Body of pancreas (tissue), 4 donors: ENCODE measurements around the gene SLC35D3. TPM values are rescaled to one million over a fixed set of nuclear protein-coding genes. Genes with fewer than 3 reads are reported as not detected.
"Not testable (repeated sequence)": the region's sequence is repeated elsewhere in the genome, so short reads cannot be mapped to it uniquely, and the experiment has no call there.

Experiments
- ATAC-seq: fragments of 150-250 bp; one replicate; pipeline ENCODE4 v1.9.1; 2016
- DNase-seq, 4 donors: peaks; one replicate each; pipeline ENCODE4 v3.0.0-alpha.2; 2019
- H3K27ac ChIP-seq, 4 donors: fragments of 200-600 bp; sonication (generic); 1 replicate in 3 of 4; 2 replicates in 1 of 4; pipeline versions ENCODE4 v1.5.1 to v1.6.1; 2016 to 2019; ENCODE audit warnings: mild to moderate bottlenecking in 1 of 4, mixed read lengths in 1 of 4, moderate library complexity in 1 of 4
- H3K27me3 ChIP-seq, 2 donors: fragments of 200-600 bp; sonication (generic); one replicate each; pipeline ENCODE4 v1.6.0; 2016; ENCODE audit warnings: mild to moderate bottlenecking in 1 of 2
- H3K36me3 ChIP-seq, 2 donors: fragments of 200-600 bp; sonication (generic); replicated peaks in 1 of 2; 2 replicates each; pipeline ENCODE4 v1.5.1; 2016; ENCODE audit warnings: low read depth in 2 of 2; ENCODE audit not compliant: insufficient read depth in 1 of 2
- H3K4me1 ChIP-seq: fragments of 200-600 bp; sonication (generic); one replicate; pipeline ENCODE4 v1.6.0; 2016
- H3K4me3 ChIP-seq, 2 donors: fragments of 200-600 bp; sonication (generic); 1 replicate in 1 of 2; 2 replicates in 1 of 2; pipeline ENCODE4 v1.5.1; 2016 to 2019
- H3K9me3 ChIP-seq, 3 donors: fragments of 200-600 bp; sonication (generic); 1 replicate in 2 of 3; 2 replicates in 1 of 3; pipeline ENCODE4 v1.5.1; 2016
- CTCF ChIP-seq, 7 experiments: fragments of 450-650 bp in 4 of 7; fragments of 200-600 bp in 3 of 7; sonication (generic) in 3 of 7; IDR thresholded peaks; one replicate each; pipeline ENCODE4 v1.5.1; 2016 to 2019; ENCODE audit warnings: antibody characterized with exemption in 7 of 7
- POLR2A ChIP-seq, 3 donors: fragments of 450-650 bp; IDR thresholded peaks; one replicate each; pipeline ENCODE4 v1.6.1; 2016; ENCODE audit warnings: antibody characterized with exemption in 3 of 3, mild to moderate bottlenecking in 2 of 3
- WGBS, 2 donors: methylation state at CpG; one replicate each; pipeline ENCODE4 v1.1.5; 2017; 5-methylcytosine and 5-hydroxymethylcytosine counted together
- intact Hi-C: fragments of 100-400 bp; cut with DNase I; formaldehyde crosslinking; loops from one replicate; pipeline ENCODE4 v1.15.1; 2023
- total RNA-seq, 2 donors: library from RNA; depleted of rRNA; stranded (reverse); fragments of >200 nt; gene quantifications; one replicate each; pipeline ENCODE4 v1.1.0, GENCODE V29; 2016

SLC35D3 gene
- total RNA-seq, result not detected

- DNase-seq, result peak; percentile 16 to 31 (median 20)
- Histone ChIP-seq H3K9me3 (no peaks in the 10 kb centered on the region), H3K27ac (no peak within 1 kb of the TSS), H3K36me3 (no peaks in the 10 kb centered on the region), H3K4me1 (peaks cover 36% of the 10 kb centered on the region), H3K4me3 (peak within 1 kb of the TSS; percentile 34 to 41), H3K27me3 (peaks cover 0 to 12% of the 10 kb centered on the region in 2 donors)
- peak; percentile 44 for ATAC-seq
- TF ChIP-seq POLR2A (IDR thresholded peaks at IDR 0.05), result no peak
- 0 to 1% methylated on average over 11 to 51 of the region's 86 CpGs for WGBS, 2 donors
- intact Hi-C loops, result no loop called here
These were observed at the start of gene SLC35D3 for GRCh38 chr6:136921936-136922684. TSS of gene SLC35D3 (plus strand) at chr6:136922301. CDS start at chr6:136922429, 128 bp downstream.

GRCh38 chr6:136873748-136874147 is 48.4 kb upstream of the SLC35D3 start:
- TF ChIP-seq CTCF (IDR thresholded peaks at IDR 0.05) (no peak), POLR2A (IDR thresholded peaks at IDR 0.05) (no peak)
- Histone ChIP-seq H3K27ac (no peak overlapping the region), H3K9me3 (peaks cover 0 to 13% (median 0%) of the 10 kb centered on the region in 3 donors), H3K36me3 (no peaks in the 10 kb centered on the region), H3K27me3 (no peaks in the 10 kb centered on the region), H3K4me1 (peaks cover 6% of the 10 kb centered on the region), H3K4me3 (no peak overlapping the region)
- DNase-seq (no peak), ATAC-seq (no peak)
- intact Hi-C loops, result no loop called here
- WGBS, 2 donors, result 65 to 95% methylated on average over 3 of the region's 3 CpGs

- WGBS, 2 donors, result 98% methylated on average over 4 of the region's 4 CpGs
- H3K36me3 ChIP-seq, H3K27ac ChIP-seq, ATAC-seq, H3K4me3 ChIP-seq, H3K27me3 ChIP-seq, DNase-seq, intact Hi-C loops: not testable (repeated sequence)
- peaks cover 10% of the 10 kb centered on the region for H3K4me1 ChIP-seq
- peaks cover 0 to 13% (median 0%) of the 10 kb centered on the region in 3 donors for H3K9me3 ChIP-seq
These were observed 45.6 kb upstream of the SLC35D3 start for GRCh38 chr6:136876469-136876868.

GRCh38 chr6:136880748-136881460 is 41.2 kb upstream of the SLC35D3 start:
- H3K27me3 ChIP-seq, result no peaks in the 10 kb centered on the region
- WGBS, 2 donors, result 58 to 81% methylated on average over 4 of the region's 4 CpGs
- no peaks in the 10 kb centered on the region for H3K36me3 ChIP-seq
- H3K27ac ChIP-seq, result no peak overlapping the region
- TF ChIP-seq CTCF (IDR thresholded peaks at IDR 0.05), result no peak
- TF ChIP-seq POLR2A (IDR thresholded peaks at IDR 0.05), result no peak
- H3K4me1 ChIP-seq, result peaks cover 23% of the 10 kb centered on the region
- ATAC-seq (no peak), DNase-seq (no peak)
- intact Hi-C loops, result no loop called here
- no peaks in the 10 kb centered on the region for H3K9me3 ChIP-seq
- no peak overlapping the region for H3K4me3 ChIP-seq

GRCh38 chr6:136886091-136886490 is 36.0 kb upstream of the SLC35D3 start:
- no peak overlapping the region for H3K4me3 ChIP-seq

More at GRCh38 chr6:136886091-136886490, 36.0 kb upstream of the SLC35D3 start:
- whole genome bisulfite sequencing, 2 donors, result 63 to 67% methylated on average over 3 of the region's 3 CpGs
- Histone ChIP-seq H3K9me3 (no peaks in the 10 kb centered on the region), H3K36me3 (no peaks in the 10 kb centered on the region), H3K4me1 (peaks cover 45% of the 10 kb centered on the region), H3K27ac (peak overlapping the region in 1 of 4 donors; percentile 32), H3K27me3 (no peaks in the 10 kb centered on the region)
- no peak for DNase-seq
- TF ChIP-seq CTCF (IDR thresholded peaks at IDR 0.05) (no peak), POLR2A (IDR thresholded peaks at IDR 0.05) (no peak)
- ATAC-seq, result peak; percentile 63
- intact Hi-C loops, result no loop called here
